GM04503 (cell line): ENCODE data around the gene TEKTIP1.
"Not testable (repeated sequence)": the region's sequence is repeated elsewhere in the genome, so short reads cannot be mapped to it uniquely, and the experiment has no call there.

Source experiments
- DNase-seq: peaks from one replicate; pipeline ENCODE4 v3.0.0-alpha.2; 2012; ENCODE audit warnings: low read depth

TEKTIP1 gene

DNA sequence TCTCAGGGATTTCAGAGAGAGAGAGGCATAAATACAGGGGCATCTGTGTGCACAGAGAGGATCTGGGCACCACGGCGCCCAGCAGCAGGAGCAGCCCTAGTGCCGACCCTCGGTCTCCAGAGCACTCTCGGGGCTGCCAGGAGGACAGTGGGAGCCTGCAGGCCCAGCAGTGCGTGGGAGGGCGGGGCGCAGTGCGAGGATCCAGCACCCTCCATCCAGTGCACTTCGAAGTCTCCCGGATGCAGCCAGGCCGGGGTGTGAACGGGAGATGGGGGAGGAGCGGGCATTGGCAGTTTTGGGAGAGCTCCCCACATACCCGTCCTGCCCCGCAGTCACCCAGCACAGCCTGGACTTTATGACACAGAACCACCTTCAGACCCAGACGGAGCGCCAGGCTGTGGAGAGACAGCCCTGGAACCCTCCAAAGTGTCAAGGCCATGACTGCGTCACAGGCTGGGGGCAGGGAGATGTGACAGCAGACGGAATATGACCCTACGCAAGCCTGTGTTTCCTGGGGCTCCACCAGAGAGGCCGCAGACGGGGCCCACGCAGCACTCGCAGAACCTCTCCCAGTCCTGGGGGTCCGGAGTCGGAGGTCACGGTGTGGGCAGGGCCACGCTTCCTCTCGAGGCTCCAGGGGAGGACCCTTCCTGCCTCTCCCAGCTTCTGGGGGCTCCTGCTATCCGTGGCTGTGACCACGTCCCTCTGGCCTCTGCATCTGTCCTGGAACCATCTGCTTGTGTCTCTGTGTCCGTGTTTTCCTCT, 14.7 kb upstream of the TEKTIP1 start:
- no peak for DNase-seq

DNA sequence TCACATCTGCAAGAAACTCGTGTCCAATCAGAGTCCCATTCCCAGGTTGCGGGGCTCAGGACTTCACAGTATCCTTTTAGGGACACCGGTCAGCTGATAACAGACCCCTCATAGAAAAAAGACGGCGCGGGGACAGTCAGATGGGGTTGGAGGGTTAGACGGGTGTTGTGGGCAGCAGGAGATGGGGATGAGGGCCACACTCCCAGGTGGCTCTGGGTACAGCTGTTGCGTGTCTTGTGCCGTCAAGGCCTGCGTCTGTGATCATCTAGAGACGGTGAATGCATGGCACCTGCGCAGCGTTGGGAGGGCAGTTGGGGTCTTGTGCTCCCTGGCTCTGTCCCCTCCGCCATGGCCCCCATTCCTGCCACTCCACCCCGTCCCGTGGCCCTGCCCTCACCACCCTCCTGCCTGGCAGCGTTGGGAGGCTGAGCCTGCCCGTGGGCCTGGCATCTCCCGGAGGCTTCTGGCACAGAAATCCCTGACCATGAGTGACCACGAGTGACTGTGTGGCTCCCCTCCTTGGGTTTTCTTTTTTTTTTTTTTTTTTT, 14.0 kb upstream of the TEKTIP1 start:
- DNase-seq, result no peak

DNA sequence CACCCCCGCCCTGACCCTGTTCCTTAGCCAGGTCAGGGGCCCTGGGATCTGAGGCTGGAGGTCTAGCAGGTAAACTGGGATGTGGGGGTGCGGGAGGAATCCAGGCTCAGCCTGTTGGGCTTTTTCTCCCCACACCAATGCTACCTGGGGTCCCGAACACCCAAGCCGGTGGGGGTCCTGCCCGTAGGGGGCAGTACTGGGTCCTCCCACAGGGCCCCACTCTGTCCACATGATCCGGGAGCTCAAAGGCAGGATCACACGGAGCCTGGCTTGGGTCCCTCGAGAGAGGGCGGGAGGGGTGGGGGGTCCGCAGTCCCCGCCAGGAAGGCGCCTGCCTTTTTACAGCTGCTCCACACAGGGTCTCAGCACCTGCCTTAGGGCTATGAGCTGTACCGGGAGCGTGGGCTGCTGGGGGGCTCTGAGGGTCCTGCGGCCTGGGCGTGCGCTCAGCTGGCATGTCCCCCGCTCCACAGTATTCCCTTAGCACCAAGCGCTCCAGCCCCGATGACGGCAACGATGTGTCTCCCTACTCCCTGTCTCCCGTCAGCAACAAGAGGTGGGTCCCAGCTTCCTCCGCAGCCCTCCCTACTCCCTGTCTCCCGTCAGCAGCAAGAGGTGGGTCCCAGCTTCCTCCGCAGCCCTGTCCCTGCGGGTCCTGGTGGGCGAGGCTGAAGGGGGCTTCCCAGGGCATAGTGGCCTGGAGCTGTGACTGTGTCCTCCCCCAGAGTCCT, 12.3 kb upstream of the TEKTIP1 start:
- no peak for DNase-seq

DNA sequence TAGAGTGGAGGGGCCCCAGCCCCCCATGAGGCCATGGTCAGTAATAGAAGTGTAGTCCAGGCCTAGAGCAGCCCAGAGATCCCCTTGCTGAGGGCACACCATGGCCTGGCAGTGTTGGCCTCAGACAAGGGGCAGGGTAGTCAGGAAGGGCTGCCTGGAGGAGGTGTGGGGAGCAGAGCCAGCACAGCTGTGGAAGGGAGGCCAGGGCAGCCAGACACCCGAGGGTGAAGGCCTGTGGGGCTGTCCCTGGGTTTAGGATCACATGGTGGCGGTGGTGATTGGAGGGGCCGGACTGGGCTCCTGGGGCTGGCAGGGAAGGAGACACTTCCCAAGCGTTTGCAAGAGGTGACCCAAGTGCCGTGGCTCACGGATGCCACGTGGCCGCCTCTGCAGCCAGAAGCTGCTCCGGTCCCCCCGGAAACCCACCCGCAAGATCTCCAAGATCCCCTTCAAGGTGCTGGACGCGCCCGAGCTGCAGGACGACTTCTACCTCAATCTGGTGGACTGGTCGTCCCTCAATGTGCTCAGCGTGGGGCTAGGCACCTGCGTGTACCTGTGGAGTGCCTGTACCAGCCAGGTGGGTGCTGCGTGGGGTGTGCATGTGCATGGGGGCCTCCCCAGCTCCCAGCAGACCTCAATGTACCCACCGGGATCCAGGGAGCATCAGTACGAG, 11.6 kb upstream of the TEKTIP1 start:
- no peak for DNase-seq

DNA sequence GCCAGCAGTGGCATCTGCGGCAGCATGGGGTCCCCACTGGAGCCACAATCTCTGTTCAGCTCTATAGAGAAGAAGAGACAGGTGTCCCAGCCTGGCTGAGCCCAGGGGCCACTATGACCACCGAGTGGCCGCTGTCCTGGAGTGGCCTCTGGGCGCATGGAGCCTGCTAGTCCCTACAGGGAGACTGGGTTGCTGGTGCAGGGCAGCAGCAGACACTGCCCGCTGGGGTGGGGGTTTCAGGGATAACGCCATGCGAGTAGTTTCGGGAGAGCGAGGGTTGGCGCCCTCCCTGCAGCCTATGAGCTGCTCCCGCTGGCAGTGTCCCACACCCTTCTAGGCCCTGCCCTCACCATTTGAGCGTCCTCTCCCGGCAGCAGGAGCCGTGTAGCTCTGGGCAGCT, 10.9 kb upstream of the TEKTIP1 start:
- no peak for DNase-seq

DNA sequence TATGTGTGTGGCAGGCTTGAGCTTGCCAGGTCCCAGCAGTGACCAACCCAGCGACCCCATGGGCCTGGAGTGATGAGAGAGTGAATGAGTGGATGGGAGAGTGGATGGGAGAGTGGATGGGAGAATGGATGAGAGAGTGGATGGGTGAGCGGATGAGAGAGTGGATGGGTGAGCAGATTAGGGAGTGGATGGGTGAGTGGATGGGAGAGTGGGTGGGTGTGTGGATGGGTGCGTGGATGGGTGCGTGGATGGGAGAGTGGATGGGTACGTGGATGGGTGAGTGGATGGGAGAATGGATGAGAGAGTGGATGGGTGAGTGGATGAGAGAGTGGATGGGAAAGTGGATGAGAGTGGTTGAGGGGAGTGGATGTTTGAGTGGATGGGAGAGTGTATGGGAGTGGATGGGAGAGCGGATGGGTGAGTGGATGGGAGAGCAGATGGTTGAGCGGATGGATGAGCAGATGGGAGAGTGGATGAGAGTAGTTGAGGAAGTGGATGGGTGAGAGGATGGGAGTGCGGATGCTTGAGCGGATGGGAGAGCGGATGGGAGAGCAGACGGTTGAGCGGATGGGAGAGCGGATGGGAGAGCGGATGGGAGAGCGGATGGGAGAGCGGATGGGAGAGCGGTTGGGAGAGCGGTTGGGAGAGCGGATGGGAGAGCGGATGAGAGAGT, 10.3 kb upstream of the TEKTIP1 start:
- DNase-seq, result no peak

DNA sequence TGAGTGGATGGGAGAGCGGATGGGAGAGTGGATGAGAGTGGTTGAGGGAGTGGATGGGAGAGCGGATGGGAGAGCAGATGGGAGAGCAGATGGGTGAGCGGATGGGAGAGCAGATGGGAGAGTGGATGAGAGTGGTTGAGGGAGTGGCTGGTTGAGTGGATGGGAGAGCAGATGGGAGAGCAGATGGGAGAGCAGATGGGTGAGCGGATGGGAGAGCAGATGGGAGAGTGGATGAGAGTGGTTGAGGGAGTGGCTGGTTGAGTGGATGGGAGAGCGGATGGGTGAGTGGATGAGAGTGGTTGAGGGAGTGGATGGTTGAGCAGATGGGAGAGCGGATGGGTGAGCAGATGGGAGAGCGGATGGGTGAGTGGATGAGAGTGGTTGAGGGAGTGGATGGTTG, 9.7 kb upstream of the TEKTIP1 start:
- DNase-seq, result not testable (repeated sequence)

DNA sequence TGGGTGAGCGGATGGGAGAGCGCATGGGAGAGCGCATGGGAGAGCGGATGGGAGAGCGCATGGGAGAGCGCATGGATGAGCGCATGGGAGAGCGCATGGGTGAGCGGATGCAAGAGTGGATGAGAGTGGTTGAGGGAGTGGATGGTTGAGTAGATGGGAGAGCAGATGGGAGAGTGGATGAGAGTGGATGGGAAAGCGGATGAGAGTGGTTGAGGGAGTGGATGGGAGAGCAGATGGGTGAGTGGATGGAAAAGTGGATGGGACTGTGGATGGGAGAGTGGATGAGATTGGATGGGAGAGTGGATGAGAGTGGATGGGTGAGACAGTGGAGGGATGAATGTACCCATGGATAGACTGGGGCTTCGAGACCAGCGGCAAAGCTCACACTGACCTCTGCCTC, 8.6 kb upstream of the TEKTIP1 start:
- DNase-seq, result no peak

DNA sequence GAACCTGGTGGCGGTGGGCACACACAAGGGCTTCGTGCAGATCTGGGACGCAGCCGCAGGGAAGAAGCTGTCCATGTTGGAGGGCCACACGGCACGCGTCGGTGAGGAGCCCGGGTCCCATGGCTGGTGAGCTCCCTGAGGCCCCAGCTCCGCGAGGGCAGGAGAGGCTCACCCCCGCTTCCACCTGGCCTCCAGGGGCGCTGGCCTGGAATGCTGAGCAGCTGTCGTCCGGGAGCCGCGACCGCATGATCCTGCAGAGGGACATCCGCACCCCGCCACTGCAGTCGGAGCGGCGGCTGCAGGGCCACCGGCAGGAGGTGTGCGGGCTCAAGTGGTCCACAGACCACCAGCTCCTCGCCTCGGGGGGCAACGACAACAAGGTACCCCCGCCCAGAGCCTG, 7.3 kb upstream of the TEKTIP1 start:
- no peak for DNase-seq

DNA sequence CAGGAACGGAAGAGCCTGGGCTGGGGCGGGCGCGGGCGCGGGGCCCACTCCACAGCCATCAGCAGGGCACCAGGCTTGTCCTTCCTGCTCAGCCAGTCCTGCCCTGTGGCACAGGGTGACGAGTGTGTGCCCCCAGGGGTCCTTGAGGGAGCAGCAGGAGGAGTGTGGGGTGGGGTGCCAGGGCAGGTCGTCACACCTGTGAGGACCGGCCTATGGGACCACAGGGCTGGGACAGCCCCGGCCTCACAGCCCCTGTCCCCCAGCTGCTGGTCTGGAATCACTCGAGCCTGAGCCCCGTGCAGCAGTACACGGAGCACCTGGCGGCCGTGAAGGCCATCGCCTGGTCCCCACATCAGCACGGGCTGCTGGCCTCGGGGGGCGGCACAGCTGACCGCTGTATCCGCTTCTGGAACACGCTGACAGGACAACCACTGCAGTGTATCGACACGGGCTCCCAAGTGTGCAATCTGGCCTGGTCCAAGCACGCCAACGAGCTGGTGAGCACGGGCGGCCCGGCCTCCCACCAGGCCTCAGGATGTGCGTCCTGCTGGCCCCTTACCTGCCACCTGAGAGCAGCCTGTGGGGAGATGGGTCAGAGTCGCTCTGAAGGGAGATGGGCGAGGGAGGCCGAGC, 6.7 kb upstream of the TEKTIP1 start:
- DNase-seq, result no peak

DNA sequence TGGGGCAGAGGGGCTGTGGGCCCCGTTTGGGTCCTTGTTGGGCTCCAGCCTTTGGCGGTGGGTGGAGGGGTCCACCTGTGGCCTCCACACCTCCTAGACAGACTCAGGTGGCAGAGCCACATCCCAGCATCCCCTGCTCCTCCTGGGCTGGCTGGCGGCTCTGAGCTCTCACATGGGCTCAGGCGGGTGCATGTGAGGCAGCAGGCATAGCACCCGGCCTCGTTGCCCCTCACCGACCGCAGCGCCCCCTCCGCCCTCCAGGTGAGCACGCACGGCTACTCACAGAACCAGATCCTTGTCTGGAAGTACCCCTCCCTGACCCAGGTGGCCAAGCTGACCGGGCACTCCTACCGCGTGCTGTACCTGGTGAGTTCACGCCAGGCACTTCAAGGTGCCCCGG, 5.9 kb upstream of the TEKTIP1 start:
- DNase-seq, result no peak

DNA sequence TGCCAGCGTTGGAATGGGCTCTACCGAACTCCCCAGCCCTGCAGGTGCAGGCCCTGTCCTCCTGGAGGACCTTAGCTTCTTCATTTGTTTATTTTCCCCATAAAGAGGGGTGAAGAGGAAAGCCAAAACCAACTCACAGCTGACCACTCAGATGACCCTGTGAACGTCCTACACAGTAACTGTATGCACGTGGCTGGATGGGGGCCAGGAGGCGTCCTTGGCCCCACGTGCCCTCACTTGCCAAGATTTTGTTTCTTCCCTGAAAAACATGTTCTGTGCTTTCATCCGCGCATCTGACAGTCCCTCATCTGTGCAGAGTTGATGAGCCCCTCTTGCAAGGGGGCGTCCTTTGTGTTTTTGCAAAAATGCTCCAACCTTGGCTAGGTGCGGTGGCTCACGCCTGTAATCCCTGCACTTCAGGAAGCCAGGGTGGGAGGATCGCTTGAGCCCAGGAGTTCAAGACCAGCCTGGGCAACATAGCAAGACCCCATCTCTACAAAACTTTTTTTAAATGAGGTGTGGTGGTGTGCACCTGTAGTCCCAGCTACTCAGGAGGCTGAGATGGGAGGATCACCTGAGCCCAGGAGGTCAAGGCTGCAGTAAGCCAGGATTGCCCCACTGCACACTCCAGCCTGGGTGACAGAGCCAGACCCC, 5.3 kb upstream of the TEKTIP1 start:
- no peak for DNase-seq

DNA sequence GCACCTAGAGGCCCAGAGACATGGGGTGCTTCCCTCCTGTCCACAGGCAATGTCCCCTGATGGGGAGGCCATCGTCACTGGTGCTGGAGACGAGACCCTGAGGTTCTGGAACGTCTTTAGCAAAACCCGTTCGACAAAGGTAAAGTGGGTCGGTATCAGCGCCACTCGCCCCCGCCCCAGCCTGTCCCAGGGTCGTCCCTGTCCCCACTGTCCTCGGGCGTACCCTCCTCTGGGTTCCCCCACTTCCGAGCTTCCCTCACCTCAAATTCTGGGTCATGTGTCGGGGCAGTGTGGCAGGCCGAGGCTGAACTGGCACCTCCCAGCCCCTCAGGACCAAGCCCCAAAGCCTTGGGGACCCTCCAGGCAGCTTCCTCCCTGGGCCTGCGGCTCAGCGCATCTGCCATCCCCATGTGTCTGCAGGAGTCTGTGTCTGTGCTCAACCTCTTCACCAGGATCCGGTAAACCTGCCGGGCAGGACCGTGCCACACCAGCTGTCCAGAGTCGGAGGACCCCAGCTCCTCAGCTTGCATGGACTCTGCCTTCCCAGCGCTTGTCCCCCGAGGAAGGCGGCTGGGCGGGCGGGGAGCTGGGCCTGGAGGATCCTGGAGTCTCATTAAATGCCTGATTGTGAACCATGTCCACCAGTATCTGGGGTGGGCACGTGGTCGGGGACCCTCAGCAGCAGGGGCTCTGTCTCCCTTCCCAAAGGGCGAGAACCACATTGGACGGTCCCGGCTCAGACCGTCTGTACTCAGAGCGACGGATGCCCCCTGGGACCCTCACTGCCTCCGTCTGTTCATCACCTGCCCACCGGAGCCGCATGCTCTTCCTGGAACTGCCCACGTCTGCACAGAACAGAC, 4.4 kb upstream of the TEKTIP1 start:
- DNase-seq, result no peak

DNA sequence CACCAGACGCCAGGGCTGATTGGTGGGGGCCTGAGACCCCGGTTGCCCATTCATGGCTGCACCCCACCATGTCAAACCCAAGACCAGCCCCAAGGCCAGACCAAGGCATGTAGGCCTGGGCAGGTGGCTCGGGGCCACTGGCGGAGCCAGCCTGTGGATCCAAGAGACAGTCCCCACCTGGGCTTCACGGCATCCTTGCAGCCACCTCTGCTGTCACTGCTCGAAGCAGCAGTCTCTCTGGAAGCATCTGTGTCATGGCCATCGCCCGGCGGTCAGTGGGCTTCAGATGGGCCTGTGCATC, 3.8 kb upstream of the TEKTIP1 start:
- DNase-seq, result no peak

DNA sequence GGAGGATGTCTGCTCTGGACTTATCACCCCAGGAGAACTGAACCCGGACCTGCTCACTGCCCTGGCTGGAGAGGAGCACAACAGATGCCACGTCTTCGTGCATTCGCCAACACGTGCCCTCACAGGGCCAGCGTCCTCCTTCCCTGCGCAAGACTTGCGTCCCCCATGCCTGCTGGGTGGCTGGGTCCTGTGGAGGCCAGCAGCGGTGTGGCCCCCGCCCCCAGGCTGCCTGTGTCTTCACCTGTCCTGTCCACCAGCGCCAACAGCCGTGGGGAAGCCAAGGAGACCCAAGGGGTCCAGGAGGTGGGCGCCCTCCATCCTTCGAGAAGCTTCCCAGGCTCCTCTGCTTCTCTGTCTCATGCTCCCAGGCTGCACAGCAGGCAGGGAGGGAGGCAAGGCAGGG, 3.4 kb upstream of the TEKTIP1 start:
- no peak for DNase-seq

DNA sequence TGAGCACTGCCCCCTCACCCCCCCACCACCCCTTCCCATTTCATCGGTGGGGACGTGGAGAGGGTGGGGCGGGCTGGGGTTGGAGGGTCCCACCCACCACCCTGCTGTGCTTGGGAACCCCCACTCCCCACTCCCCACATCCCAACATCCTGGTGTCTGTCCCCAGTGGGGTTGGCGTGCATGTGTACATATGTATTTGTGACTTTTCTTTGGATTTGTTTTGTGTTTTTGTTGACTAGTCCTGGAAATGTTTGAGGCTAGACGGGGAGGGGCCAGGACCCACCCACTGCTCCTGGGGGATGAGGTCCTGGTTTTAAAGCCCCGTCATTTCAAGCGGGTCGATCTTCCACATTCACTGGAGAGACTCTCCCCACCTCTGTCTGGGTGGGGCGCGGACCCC, 3.0 kb upstream of the TEKTIP1 start:
- DNase-seq, result no peak

DNA sequence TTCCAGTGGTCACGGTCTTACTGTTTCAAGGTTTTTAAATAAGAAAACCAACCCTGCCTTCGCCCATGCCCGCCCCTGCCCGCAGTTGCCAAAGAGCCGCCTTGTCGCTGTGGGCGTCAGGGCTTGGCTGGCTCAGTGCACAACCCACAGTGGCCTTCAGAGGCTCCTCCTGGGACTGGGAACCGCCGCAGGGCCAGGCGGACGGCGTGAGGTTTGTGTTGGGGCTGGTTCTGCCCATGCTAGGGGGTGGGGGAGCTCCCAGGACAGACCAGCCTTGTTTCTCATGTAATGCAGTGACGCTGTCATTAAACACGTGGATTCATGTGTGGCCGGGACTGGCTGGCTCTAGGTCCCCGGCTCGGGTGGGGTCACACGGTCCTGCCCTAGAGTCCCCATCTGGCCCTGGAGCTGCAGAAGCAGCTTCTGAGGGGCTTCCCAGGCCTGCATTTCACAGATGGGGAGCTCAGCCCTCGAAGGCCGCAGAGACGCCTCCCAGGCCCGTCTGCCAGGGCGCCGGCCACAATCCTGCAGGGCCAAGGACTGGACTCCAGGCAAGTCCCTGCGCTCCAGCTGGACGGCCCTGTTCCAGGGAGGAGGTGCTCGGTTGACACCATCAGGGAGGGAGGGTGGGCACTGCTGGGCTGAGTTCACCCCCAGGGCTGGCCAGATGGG, 2.4 kb upstream of the TEKTIP1 start:
- no peak for DNase-seq

DNA sequence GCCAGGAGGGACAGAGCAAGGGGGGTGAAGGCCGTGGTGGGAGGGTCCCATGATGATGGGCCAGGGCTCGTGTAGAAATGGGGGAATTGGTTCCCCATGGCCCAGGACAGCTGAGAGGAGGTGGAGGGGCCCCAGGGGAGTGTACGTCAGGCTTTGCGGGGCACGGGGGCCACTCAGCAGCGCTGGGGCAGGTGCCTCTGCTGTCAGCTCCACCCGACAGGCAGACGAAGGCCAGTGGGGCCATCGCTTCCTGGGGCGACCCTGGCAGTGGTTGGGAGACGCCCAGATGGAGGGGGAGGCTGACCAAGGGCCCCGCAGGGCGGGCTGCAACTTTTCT, 1.9 kb upstream of the TEKTIP1 start:
- DNase-seq, result no peak

DNA sequence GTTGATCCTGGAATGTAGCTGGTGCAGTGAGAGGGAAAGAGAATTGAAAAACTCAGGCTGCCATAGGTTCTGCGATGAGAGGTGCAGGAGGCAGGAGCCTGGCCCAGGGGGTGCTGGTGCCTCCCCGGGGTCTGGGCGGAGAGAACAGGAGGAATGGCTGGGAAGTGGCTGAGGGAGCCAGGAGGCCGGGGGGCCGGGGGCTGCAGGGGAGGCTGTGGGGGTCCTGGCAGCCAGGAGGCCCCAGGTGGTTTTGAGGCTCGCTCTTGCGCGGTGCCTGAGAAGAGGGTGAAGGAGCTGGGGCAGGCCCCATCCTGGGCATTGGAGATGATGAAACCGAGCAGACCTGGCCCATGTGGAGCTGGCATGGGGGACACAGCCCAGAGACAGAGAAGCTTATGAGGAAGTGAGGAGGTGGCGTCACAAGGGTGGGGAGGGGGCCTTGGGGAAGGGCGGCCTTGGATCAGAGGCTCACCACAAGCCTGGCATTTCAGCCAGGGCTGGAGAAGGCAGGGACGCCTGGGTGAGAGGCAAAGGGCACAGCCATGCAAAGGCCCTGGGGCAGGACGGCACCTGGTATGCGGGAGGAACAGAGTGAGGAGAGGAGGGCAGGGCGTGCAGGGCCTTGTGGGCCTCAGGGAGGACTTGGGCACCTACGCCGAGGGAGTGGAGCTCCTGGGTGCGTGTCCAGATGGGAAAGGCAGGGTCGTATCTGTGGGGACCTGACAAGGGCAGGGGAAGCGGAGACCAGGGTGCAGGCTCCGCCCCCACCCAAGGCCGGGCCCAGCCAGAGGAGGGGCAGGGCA, 1.3 kb upstream of the TEKTIP1 start:
- no peak for DNase-seq
